SHP77 treated with DMSO at 0.1 percent for 48 hours (cell line): ENCODE measurements around the gene PLPPR1.
"Not testable (repeated sequence)": the region's sequence is repeated elsewhere in the genome, so short reads cannot be mapped to it uniquely, and the experiment has no call there.

Experiments
- DNase-seq: peaks from one replicate; lab custom pipeline; 2025; lab: John Stamatoyannopoulos, UW

PLPPR1 gene

GRCh38 chr9:101291043-101291442 lies 262.5 kb downstream of the PLPPR1 start:
- DNase-seq = not testable (repeated sequence)

GRCh38 chr9:101299901-101300300 lies 271.4 kb downstream of the PLPPR1 start:
- no peak for DNase-seq

GRCh38 chr9:101307051-101307450 lies 278.5 kb downstream of the PLPPR1 start:
- no peak for DNase-seq

GRCh38 chr9:101307524-101308213 lies 279.1 kb downstream of the PLPPR1 start:
- DNase-seq = no peak

- no peak for DNase-seq
Observed at GRCh38 chr9:101309139-101309538, 280.6 kb downstream of the PLPPR1 start.

GRCh38 chr9:101311191-101311590 lies 282.7 kb downstream of the PLPPR1 start:
- DNase-seq = no peak

GRCh38 chr9:101311758-101312420 lies 283.4 kb downstream of the PLPPR1 start:
- peak; percentile 63 for DNase-seq

GRCh38 chr9:101312661-101313060 lies 284.1 kb downstream of the PLPPR1 start:
- no peak for DNase-seq

GRCh38 chr9:101315112-101315450 lies 286.6 kb downstream of the PLPPR1 start:
- DNase-seq = no peak

GRCh38 chr9:101317735-101318134 lies 289.2 kb downstream of the PLPPR1 start:
- no peak for DNase-seq

- no peak for DNase-seq
Observed at GRCh38 chr9:101323129-101323528, 294.6 kb downstream of the PLPPR1 start.

- no peak for DNase-seq
Observed at GRCh38 chr9:101324245-101324804, 295.8 kb downstream of the PLPPR1 start.

GRCh38 chr9:101325053-101325452 lies 296.5 kb downstream of the PLPPR1 start:
- DNase-seq = no peak

GRCh38 chr9:101326035-101326434 lies 297.5 kb downstream of the PLPPR1 start:
- DNase-seq = no peak

GRCh38 chr9:101326501-101326900 lies 298.0 kb downstream of the PLPPR1 start:
- peak; percentile 41 for DNase-seq

- not testable (repeated sequence) for DNase-seq
Observed at GRCh38 chr9:101327422-101327909, 298.9 kb downstream of the PLPPR1 start.

GRCh38 chr9:101332362-101332761 lies 303.8 kb downstream of the PLPPR1 start:
- no peak for DNase-seq

- DNase-seq = no peak
Observed at GRCh38 chr9:101333490-101333889, 305.0 kb downstream of the PLPPR1 start.

GRCh38 chr9:101333926-101334702 lies 305.6 kb downstream of the PLPPR1 start:
- no peak for DNase-seq

- no peak for DNase-seq
Observed at GRCh38 chr9:101336091-101336490, 307.6 kb downstream of the PLPPR1 start.

GRCh38 chr9:101337237-101337636 lies 308.7 kb downstream of the PLPPR1 start:
- no peak for DNase-seq

GRCh38 chr9:101341958-101342357 lies 313.4 kb downstream of the PLPPR1 start:
- DNase-seq = no peak

- DNase-seq = no peak
Observed at GRCh38 chr9:101342595-101342994, 314.1 kb downstream of the PLPPR1 start.
